Measurements from ENCODE around the gene HSP90AA1. TPM values are rescaled to one million over a fixed set of nuclear protein-coding genes. Genes with fewer than 3 reads are reported as not detected.

HSP90AA1 gene
- total RNA-seq, 1 donor from 2014 or later = 317 TPM

- DNase-seq = no peak
These were observed 47.7 kb downstream of the HSP90AA1 start for GRCh38 chr14:102039157-102039556.

GRCh38 chr14:102037686-102038085 is 49.2 kb downstream of the HSP90AA1 start:
- DNase-seq = no peak

GRCh38 chr14:102035914-102036313 is 50.9 kb downstream of the HSP90AA1 start:
- DNase-seq = no peak

GRCh38 chr14:102034301-102034700 is 52.5 kb downstream of the HSP90AA1 start:
- DNase-seq = no peak

GRCh38 chr14:102033241-102033640 is 53.6 kb downstream of the HSP90AA1 start:
- DNase-seq = no peak

Small RNA genes lying within 50 kb of the gene (small RNA-seq; reads per million reads assigned to genes)
- not detected for gene RN7SL472P

Other genes with a start within 250 kb of the HSP90AA1 start
- 677 TPM for gene DYNC1H1, start 122.5 kb downstream of the HSP90AA1 start, total RNA-seq
- 36.0 TPM for gene WDR20, start 52.9 kb upstream of the HSP90AA1 start, total RNA-seq
- gene MOK, start 218.1 kb upstream of the HSP90AA1 start, total RNA-seq = 28.1 TPM
- gene ZNF839, start 232.7 kb upstream of the HSP90AA1 start, total RNA-seq = 12.6 TPM